SJSA1 (cell line): ENCODE results near the gene GGTA1. TPM values are rescaled to one million over a fixed set of nuclear protein-coding genes. Genes with fewer than 3 reads are reported as not detected.

Experiments used
- DNase-seq, 2 experiments: peaks; one replicate each; pipeline ENCODE4 v3.0.0-alpha.2; 2015 to 2020; ENCODE audit warnings: low spot score in 2 of 2, low read depth in 1 of 2
- H3K27ac ChIP-seq: fragments of 250-450 bp; sonication (Bioruptor Pico); 2 replicates; pipeline ENCODE4 v1.5.1; 2020; ENCODE audit warnings: mild to moderate bottlenecking, moderate library complexity
- H3K27me3 ChIP-seq: fragments of 250-450 bp; sonication (Bioruptor Pico); replicated peaks from 2 replicates; pipeline ENCODE4 v1.5.1; 2020; ENCODE audit warnings: mild to moderate bottlenecking, moderate library complexity
- H3K36me3 ChIP-seq: fragments of 250-450 bp; sonication (Bioruptor Pico); 2 replicates; pipeline ENCODE4 v1.5.1; 2020; ENCODE audit warnings: mild to moderate bottlenecking
- H3K4me1 ChIP-seq: fragments of 250-450 bp; sonication (Bioruptor Pico); replicated peaks from 2 replicates; pipeline ENCODE4 v1.6.1; 2021; ENCODE audit warnings: mild to moderate bottlenecking
- H3K4me3 ChIP-seq: fragments of 250-450 bp; sonication (Bioruptor Pico); 2 replicates; pipeline ENCODE4 v1.5.1; 2020; ENCODE audit warnings: mild to moderate bottlenecking
- H3K9me3 ChIP-seq: fragments of 250-450 bp; sonication (Bioruptor Pico); replicated peaks from 2 replicates; pipeline ENCODE4 v1.5.1; 2020; ENCODE audit warnings: mild to moderate bottlenecking
- total RNA-seq: library from RNA; depleted of rRNA; stranded (reverse); fragments of >200 nt; shearing (Covaris generic); gene quantifications from 2 replicates; pipeline ENCODE4 v1.2.3, GENCODE V29; 2014

GGTA1 gene
- total RNA-seq, 1 experiment from 2014 or later = not detected

GRCh38 chr9:121489344-121489743 lies 10.3 kb downstream of the GGTA1 start:
- Histone ChIP-seq H3K36me3 (no peaks in the 10 kb centered on the region), H3K4me1 (no peaks in the 10 kb centered on the region), H3K27ac (no peak overlapping the region), H3K27me3 (no peaks in the 10 kb centered on the region), H3K4me3 (no peak overlapping the region), H3K9me3 (no peaks in the 10 kb centered on the region)
- DNase-seq = no peak

DNA sequence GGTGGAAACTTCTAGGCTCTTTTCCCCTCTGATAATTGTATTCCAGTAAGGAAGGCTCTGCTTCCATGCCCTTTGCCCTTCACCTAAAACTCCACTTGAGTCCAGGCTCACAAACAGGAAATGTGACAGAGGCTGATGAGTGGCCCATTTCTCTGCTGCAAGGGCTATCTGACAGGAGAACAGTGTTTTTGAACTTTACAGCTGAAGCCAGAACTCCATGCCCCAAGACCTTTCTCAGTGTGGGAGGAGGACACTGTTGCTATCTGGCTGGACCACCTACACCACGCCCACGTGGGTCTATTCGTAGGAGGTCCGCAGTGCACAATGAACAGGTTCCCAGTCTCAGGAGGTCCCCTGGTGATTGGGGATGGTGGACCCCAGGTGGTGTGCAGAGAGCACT lies 13.6 kb downstream of the GGTA1 start:
- H3K36me3 ChIP-seq = no peaks in the 10 kb centered on the region
- no peak for DNase-seq
- H3K9me3 ChIP-seq = no peaks in the 10 kb centered on the region
- H3K4me1 ChIP-seq = no peaks in the 10 kb centered on the region
- H3K4me3 ChIP-seq = no peak overlapping the region
- no peaks in the 10 kb centered on the region for H3K27me3 ChIP-seq
- H3K27ac ChIP-seq = no peak overlapping the region

DNA sequence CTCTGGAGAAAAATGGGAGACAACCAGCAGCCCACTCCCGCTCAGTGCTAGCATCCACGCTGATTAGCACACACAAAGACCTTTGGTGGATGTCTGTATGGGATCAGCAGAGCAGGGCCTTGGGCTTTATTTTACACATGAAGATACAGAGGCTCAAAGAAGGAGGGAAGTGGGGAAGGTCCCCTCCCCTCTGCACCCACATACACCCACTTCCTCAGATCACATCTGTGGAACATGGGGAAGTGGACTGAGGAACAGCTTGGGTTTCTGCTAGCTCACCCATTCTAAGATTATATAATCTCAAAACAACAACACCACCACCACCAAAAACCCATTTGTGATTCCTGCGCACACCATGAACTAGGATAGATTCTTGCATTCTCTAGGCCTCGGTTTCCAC lies 14.0 kb downstream of the GGTA1 start:
- Histone ChIP-seq H3K36me3 (no peaks in the 10 kb centered on the region), H3K27me3 (no peaks in the 10 kb centered on the region), H3K4me3 (no peak overlapping the region), H3K4me1 (no peaks in the 10 kb centered on the region), H3K27ac (no peak overlapping the region), H3K9me3 (no peaks in the 10 kb centered on the region)
- DNase-seq = no peak

DNA sequence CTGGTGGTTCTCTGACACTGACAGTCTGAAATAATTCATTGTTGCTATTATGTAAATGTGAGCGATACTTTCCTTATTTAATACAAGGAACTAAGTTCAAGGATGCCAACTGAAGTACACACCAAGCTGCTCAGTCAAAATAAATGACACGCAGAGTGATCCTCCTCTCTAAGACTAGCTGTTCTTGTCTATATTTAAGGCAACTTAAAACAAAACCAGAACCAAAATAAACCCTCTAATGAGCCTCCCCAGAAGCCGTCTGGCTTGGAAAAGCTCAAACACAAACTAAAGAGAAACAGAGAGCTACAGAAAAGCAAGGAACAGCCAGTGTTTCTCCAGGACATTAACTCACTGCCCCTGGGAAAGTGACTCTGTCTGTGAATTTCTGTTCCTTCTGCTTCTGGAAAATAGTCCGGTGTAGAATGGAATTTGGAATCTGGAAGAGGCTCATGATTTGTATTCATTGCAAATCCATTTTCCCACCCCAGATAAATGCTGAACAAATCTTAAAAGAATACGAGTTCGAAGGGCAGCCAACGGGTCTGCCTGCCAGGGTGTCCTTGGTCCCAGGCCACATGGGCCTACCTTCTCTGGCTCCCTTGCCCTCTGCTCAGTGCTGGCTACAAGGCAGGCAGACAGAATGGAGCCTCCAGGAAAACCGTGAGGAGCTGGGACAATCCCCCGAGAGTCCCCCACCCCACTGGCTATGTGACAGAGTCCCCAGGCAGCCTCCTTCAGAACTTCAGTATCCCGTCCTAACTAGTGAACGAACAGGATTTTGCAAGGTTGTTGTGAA lies 14.8 kb downstream of the GGTA1 start:
- no peak for DNase-seq
- H3K4me1 ChIP-seq = no peaks in the 10 kb centered on the region
- no peaks in the 10 kb centered on the region for H3K27me3 ChIP-seq
- H3K36me3 ChIP-seq = no peaks in the 10 kb centered on the region
- no peaks in the 10 kb centered on the region for H3K9me3 ChIP-seq
- H3K27ac ChIP-seq = no peak overlapping the region
- H3K4me3 ChIP-seq = no peak overlapping the region

- H3K27me3 ChIP-seq = no peaks in the 10 kb centered on the region
- H3K36me3 ChIP-seq = no peaks in the 10 kb centered on the region
- no peak overlapping the region for H3K27ac ChIP-seq
- DNase-seq = no peak
- no peaks in the 10 kb centered on the region for H3K9me3 ChIP-seq
- no peak overlapping the region for H3K4me3 ChIP-seq
- H3K4me1 ChIP-seq = no peaks in the 10 kb centered on the region
Observed at GRCh38 chr9:121483473-121484031, 16.1 kb downstream of the GGTA1 start.

DNA sequence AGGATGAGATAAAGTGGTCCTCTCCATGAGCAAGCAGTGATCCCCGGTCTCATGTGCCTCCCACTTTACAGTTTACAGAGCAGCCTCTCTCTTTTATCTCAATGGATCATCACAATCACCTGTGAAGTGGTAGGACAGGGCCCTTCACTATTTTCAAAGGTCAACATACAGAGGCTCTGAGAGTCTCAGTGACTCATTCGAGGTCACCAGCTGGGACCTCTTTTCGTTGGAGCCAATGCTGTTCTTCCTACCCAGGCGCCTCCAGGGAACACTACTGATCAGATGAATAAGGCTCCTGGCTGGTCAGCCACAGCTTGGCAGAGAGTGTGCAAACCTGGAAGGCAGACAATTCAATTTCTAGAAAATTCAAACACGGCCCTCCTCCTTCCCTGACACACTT lies 16.6 kb downstream of the GGTA1 start:
- no peaks in the 10 kb centered on the region for H3K36me3 ChIP-seq
- no peak overlapping the region for H3K4me3 ChIP-seq
- DNase-seq = no peak
- H3K27me3 ChIP-seq = 0 out of 2 replicates have a peak, but pooled peaks cover 1% of the 10 kb centered on the region
- no peak overlapping the region for H3K27ac ChIP-seq
- H3K4me1 ChIP-seq = no peaks in the 10 kb centered on the region
- no peaks in the 10 kb centered on the region for H3K9me3 ChIP-seq

DNA sequence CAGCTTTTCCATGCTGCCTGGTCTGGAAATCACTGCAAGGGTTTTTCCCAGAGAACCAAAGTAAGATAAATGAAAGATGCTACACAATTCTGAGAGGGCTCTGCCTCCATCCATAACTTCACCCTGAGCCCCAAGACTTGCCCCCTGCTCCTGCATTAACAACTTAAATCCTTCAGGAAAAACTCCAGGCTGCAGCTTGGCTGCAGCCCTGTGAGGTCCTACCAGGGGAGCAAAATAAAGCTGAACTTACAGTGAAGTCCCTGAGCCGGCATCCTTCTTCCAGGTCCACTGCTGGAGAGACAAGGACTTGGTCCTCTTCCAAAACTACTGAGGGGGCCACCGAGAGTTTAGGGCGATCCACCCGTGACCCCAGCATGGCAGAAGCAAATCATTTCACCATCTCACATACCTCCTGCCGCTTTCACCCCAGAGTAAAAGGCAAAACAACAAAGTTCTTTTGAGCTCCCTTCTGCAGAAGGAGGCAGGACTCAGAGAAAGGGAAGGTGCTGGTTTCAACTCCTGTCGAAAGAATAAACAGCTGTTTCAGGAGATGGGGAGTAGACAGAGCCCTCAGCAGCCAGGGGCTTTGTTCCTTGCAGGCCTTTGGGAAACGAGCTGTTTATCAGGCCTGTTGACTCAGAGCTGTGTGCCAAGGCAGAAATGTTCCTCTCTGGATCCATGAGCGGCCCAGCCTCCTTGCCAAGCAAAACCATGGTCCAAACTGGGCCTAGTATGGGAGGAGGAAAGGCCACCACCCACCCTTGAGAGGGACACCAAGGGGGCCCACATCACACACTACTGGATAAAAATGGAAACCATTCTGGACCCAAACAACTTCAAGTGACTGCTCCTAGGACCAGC lies 20.6 kb downstream of the GGTA1 start:
- no peak overlapping the region for H3K27ac ChIP-seq
- no peaks in the 10 kb centered on the region for H3K36me3 ChIP-seq
- H3K9me3 ChIP-seq = no peaks in the 10 kb centered on the region
- H3K4me1 ChIP-seq = no peaks in the 10 kb centered on the region
- DNase-seq = no peak
- no peak overlapping the region for H3K4me3 ChIP-seq
- 0 out of 2 replicates have a peak, but pooled peaks cover 2% of the 10 kb centered on the region for H3K27me3 ChIP-seq

DNA sequence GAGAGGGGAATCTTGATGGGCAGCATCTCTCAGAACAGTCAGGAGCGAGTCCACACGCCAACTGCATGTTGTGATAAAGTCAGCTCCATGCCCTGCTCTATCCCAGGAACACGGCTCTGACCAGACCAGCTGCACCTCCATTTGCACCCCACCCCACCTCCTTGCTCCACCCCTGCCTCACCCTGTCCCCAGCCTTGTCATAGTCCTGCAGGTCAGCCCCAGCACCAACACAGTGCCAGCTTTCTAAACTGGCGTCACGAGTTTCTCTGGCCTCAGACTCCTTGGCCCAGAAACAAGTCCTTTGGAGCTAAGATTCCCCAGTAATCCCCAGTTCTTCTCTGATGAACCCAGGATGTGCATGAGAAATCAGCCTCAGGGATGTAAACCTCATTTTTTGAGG lies 23.5 kb downstream of the GGTA1 start:
- no peaks in the 10 kb centered on the region for H3K36me3 ChIP-seq
- peaks cover 12% of the 10 kb centered on the region; the same call in 1 of the 2 replicates for H3K27me3 ChIP-seq

DNA sequence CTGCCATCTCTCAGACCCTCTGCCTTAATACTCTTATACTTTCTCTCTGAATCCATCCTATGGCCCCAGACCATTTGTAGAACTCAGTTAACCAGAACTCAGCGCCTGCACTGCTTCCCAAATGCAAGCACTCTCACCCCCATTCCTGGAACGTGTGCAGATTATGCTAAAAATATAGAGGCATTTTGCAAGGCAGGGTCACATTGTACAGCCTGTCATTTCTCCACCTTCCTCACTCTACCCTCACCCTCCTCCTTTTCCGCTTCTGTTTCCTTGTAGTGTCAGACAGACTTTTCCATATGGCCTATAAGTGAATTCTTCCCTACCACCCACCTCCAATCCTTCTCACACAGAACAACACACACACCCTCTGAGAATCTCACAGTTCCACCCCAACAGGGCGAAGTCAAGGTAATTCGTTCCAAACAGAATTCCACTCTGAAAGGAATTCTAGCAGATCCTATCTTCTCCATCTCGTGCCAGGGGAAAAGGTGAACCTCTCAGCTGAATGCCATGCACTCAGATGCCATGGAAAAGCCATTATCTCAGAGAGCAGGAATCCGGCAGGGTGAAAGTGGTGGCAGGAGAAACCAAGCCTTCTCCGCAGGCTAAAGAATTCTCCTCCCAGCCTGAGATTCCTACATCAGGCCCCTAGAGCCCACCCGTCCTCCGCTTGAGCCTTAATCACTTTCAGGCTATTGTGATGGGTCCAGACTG lies 25.3 kb downstream of the GGTA1 start:
- peaks cover 26% of the 10 kb centered on the region for H3K27me3 ChIP-seq
- no peaks in the 10 kb centered on the region for H3K9me3 ChIP-seq
- no peak overlapping the region for H3K4me3 ChIP-seq
- no peak overlapping the region for H3K27ac ChIP-seq
- DNase-seq = no peak
- no peaks in the 10 kb centered on the region for H3K36me3 ChIP-seq
- no peaks in the 10 kb centered on the region for H3K4me1 ChIP-seq

More for the DNA sequence above, 23.5 kb downstream of the GGTA1 start:
- Histone ChIP-seq H3K4me3 (no peak overlapping the region), H3K4me1 (no peaks in the 10 kb centered on the region), H3K9me3 (no peaks in the 10 kb centered on the region), H3K27ac (no peak overlapping the region)
- no peak for DNase-seq

DNA sequence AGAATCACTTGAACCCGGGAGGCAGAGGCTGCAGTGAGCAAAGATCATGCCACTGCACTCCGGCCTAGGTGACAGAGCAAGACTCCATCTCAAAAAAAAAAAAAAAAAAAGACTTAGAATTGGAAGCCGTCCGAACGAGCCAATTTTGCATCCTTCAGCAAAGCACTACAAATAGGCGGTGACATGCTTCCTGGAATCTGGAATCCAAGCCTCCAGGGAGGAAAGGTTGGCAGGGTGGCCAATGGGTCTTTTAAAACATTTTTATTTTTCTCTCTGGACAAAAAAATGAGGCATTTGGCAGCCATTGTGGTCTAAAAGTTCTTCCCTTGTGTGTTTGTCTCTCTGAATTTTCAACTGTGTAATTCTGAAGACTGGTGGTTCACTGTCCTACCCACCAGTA lies 26.4 kb downstream of the GGTA1 start:
- Histone ChIP-seq H3K27ac (no peak overlapping the region), H3K9me3 (no peaks in the 10 kb centered on the region), H3K4me1 (no peaks in the 10 kb centered on the region), H3K36me3 (no peaks in the 10 kb centered on the region), H3K4me3 (no peak overlapping the region), H3K27me3 (peaks cover 26% of the 10 kb centered on the region)
- no peak for DNase-seq

GRCh38 chr9:121472446-121472845 lies 27.2 kb downstream of the GGTA1 start:
- H3K4me3 ChIP-seq = no peak overlapping the region
- no peaks in the 10 kb centered on the region for H3K9me3 ChIP-seq
- H3K36me3 ChIP-seq = no peaks in the 10 kb centered on the region
- no peak overlapping the region for H3K27ac ChIP-seq
- H3K4me1 ChIP-seq = no peaks in the 10 kb centered on the region
- H3K27me3 ChIP-seq = peaks cover 23% of the 10 kb centered on the region
- DNase-seq = no peak

GRCh38 chr9:121466142-121466541 lies 33.5 kb downstream of the GGTA1 start:
- H3K27ac ChIP-seq = no peak overlapping the region
- H3K4me1 ChIP-seq = no peaks in the 10 kb centered on the region
- H3K27me3 ChIP-seq = peaks cover 16% of the 10 kb centered on the region
- no peaks in the 10 kb centered on the region for H3K9me3 ChIP-seq
- H3K36me3 ChIP-seq = no peaks in the 10 kb centered on the region
- no peak overlapping the region for H3K4me3 ChIP-seq
- no peak for DNase-seq

DNA sequence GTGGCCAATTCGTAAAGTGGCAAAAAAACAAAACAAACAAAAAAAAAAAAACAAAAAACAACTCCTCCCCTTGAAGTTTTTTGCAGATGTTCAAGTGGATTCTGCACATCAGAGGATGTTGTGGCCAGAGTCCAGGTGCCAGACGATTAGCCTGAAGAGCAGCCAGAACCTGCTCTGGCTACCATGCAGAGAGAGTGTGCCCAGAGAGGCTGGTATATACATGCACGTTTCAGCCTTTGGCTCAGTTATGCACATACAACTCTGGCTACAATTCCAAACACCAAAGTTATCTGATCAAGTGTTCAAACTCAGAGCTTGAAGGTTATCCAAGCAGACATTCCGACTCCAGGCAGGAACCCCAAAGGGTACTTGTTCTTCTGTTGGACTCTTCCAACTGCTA lies 34.7 kb downstream of the GGTA1 start:
- no peak for DNase-seq
- no peak overlapping the region for H3K4me3 ChIP-seq
- H3K9me3 ChIP-seq = no peaks in the 10 kb centered on the region
- no peaks in the 10 kb centered on the region for H3K4me1 ChIP-seq
- H3K27ac ChIP-seq = no peak overlapping the region
- H3K27me3 ChIP-seq = peaks cover 6% of the 10 kb centered on the region
- H3K36me3 ChIP-seq = no peaks in the 10 kb centered on the region
